Kidney (tissue), 14 donors: Measurements from ENCODE around the gene ARAP3. TPM values are rescaled to one million over a fixed set of nuclear protein-coding genes. Genes with fewer than 3 reads are reported as not detected.

Experiments used
- DNase-seq, 5 donors: peaks; one replicate each; pipeline ENCODE4 v3.0.0-alpha.2; 2013 to 2020
- FAIRE-seq: peaks from 2 replicates; lab custom pipeline; 2012; peaks lifted over from hg19 to GRCh38; lab: Jason Lieb, UNC
- H3K27ac ChIP-seq, 2 donors: one replicate each; pipeline ENCODE4 v1.7.0; 2013; ENCODE audit warnings: low read depth in 2 of 2, low read length in 2 of 2, inconsistent platforms in 1 of 2
- H3K27me3 ChIP-seq: one replicate; pipeline ENCODE4 v1.7.1; 2013; ENCODE audit warnings: low read length, inconsistent platforms; ENCODE audit not compliant: control insufficient read depth, insufficient read depth
- H3K36me3 ChIP-seq, 3 donors: one replicate each; pipeline versions ENCODE4 v1.7.0 to v1.7.1; 2013; ENCODE audit warnings: low read length in 3 of 3, control low read depth in 1 of 3, inconsistent platforms in 1 of 3; ENCODE audit not compliant: insufficient read depth in 3 of 3, control insufficient read depth in 2 of 3
- H3K4me1 ChIP-seq, 3 donors: one replicate each; pipeline versions ENCODE4 v1.7.0 to v1.7.1; 2013; ENCODE audit warnings: low read length in 3 of 3, inconsistent platforms in 1 of 3, low read depth in 1 of 3; ENCODE audit not compliant: control insufficient read depth in 2 of 3, insufficient read depth in 2 of 3
- H3K4me3 ChIP-seq, 3 donors: one replicate each; pipeline versions ENCODE4 v1.7.0 to v1.8.1; 2013; ENCODE audit warnings: low read length in 3 of 3, control low read depth in 1 of 3, inconsistent platforms in 1 of 3
- H3K9ac ChIP-seq, 3 donors: one replicate each; pipeline versions ENCODE4 v1.7.0 to v1.7.1; 2013; ENCODE audit warnings: low read length in 3 of 3, control low read depth in 1 of 3, inconsistent platforms in 1 of 3
- H3K9me3 ChIP-seq, 3 donors: one replicate each; pipeline versions ENCODE4 v1.7.0 to v1.7.1; 2013; ENCODE audit warnings: low read length in 3 of 3, control low read depth in 1 of 3, inconsistent platforms in 1 of 3; ENCODE audit not compliant: control insufficient read depth in 2 of 3, insufficient read depth in 1 of 3
- intact Hi-C: fragments of 100-400 bp; cut with DNase I; formaldehyde crosslinking; loops from one replicate; pipeline ENCODE4 v1.11.1; 2022
- polyA plus RNA-seq: library from polyadenylated mRNA; stranded (reverse); fragments of 350-450 nt; fragmentation: Illumina TruSeq; extraction: RNeasy Lipid Tissue Mini Kit (QIAGEN cat#74804); gene quantifications from one replicate; pipeline ENCODE4 v1.2.3, GENCODE V29; 2014; ENCODE audit warnings: low read depth, low replicate concordance; ENCODE audit not compliant: insufficient read depth
- total RNA-seq: library from RNA; stranded (reverse); fragmentation: NEBNext Ultra II Directional; extraction: Animal tissue kit (Norgen Biotek cat#: 25700); gene quantifications from one replicate; pipeline ENCODE4 v1.2.1, GENCODE V29; 2021
- TF ChIP-seq, protein P1 (sequence below): IDR thresholded peaks from 3 replicates; pipeline ENCODE4 v1.5.1; 2012; ENCODE audit warnings: mild to moderate bottlenecking, moderate library complexity, borderline replicate concordance; ENCODE audit not compliant: insufficient read depth; ENCODE audit errors: extremely low read depth
- donor health status: control.
- donor health status: control.
- donor health status: control.
- donor health status: control.
- donor health status: control.
- donor health status: DM: yes; HTN: yes; CAD: no.
- donor health status: Normal renal cell carcinoma (clear cell type).

Gene ARAP3
- total and polyA plus RNA-seq, 2 donors from 2014 or later, result 7.2 to 19.8 TPM

DNA sequence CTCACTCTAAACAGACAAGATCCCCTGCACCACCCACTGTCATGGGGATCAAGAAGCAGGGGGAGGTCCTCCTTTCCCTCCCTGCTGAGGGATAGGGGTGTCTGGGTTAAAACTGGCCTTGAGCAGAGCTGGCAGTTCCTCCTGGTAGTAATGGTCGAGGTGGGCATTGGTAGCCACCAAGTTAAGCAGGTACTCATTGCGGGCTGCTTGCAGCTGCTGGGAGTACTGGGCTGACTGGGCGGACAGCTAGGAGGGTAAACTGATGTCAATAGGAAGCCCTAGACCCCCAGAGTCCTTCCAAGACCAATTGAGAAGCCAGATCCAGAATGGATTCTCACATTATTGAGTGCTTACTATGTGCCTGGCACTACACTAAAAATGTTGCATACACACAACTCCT lies 34.2 kb downstream of the ARAP3 start:
- DNase-seq (no peak), FAIRE-seq (no peak)
- Histone ChIP-seq H3K36me3 (no peaks in the 10 kb centered on the region), H3K27me3 (no peaks in the 10 kb centered on the region), H3K27ac (no peak overlapping the region), H3K9me3 (no peaks in the 10 kb centered on the region), H3K9ac (no peak overlapping the region), H3K4me1 (peaks cover 0 to 4% (median 0%) of the 10 kb centered on the region in 3 donors), H3K4me3 (no peak overlapping the region)
- TF ChIP-seq, protein P1, sequence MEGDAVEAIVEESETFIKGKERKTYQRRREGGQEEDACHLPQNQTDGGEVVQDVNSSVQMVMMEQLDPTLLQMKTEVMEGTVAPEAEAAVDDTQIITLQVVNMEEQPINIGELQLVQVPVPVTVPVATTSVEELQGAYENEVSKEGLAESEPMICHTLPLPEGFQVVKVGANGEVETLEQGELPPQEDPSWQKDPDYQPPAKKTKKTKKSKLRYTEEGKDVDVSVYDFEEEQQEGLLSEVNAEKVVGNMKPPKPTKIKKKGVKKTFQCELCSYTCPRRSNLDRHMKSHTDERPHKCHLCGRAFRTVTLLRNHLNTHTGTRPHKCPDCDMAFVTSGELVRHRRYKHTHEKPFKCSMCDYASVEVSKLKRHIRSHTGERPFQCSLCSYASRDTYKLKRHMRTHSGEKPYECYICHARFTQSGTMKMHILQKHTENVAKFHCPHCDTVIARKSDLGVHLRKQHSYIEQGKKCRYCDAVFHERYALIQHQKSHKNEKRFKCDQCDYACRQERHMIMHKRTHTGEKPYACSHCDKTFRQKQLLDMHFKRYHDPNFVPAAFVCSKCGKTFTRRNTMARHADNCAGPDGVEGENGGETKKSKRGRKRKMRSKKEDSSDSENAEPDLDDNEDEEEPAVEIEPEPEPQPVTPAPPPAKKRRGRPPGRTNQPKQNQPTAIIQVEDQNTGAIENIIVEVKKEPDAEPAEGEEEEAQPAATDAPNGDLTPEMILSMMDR, result no peak
- intact Hi-C loops, result no loop called here

DNA sequence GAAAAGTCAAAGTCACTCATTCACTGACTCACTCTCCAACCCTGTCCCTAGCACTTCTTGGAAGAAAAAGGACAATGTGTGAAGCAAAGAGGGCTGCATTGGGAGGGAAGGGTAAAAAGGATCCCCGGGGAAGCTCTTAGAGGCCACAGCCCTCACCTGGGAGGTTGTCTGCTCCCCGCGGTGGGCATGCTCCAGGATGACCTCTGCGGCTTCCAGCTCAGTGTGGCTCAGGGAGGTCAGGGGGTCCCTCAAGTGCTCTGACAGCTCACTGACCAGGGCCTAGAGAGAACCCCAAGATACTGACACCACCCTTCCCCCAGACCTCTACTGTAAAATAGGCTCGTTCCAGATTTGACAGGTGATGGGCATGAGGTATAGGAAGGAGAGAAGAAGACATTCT lies 34.8 kb downstream of the ARAP3 start:
- intact Hi-C loops, result no loop called here
- Histone ChIP-seq H3K4me3 (no peak overlapping the region), H3K27ac (no peak overlapping the region), H3K4me1 (peaks cover 0 to 4% (median 0%) of the 10 kb centered on the region in 3 donors), H3K27me3 (no peaks in the 10 kb centered on the region), H3K9ac (no peak overlapping the region), H3K9me3 (no peaks in the 10 kb centered on the region), H3K36me3 (no peaks in the 10 kb centered on the region)
- FAIRE-seq, result no peak
- no peak for DNase-seq
- TF ChIP-seq, protein P1, result no peak

DNA sequence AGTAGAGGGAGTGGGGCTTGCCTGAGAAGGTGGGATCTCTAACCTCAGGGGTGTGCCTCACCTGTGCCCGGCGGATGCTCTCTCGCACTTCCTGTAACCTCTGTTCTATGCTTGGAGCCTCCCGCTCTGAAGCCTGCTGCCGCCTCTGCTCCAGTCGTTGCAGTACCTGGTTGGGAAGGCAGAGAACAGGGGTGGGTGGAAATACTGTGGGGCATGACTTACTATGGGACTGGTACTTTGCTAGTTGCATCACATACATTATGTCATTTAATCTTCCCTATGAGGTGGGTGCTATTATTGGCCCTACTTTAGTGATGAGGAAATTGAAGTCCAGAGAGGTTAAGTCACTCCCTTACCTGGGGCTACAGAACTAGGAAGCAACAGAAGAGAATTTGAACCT lies 36.0 kb downstream of the ARAP3 start:
- Histone ChIP-seq H3K27me3 (no peaks in the 10 kb centered on the region), H3K4me3 (no peak overlapping the region), H3K9ac (no peak overlapping the region), H3K4me1 (peaks cover 0 to 2% (median 0%) of the 10 kb centered on the region in 3 donors), H3K36me3 (no peaks in the 10 kb centered on the region), H3K9me3 (no peaks in the 10 kb centered on the region), H3K27ac (no peak overlapping the region)
- TF ChIP-seq, protein P1, result no peak
- FAIRE-seq (no peak), DNase-seq (no peak)
- intact Hi-C loops, result no loop called here

DNA sequence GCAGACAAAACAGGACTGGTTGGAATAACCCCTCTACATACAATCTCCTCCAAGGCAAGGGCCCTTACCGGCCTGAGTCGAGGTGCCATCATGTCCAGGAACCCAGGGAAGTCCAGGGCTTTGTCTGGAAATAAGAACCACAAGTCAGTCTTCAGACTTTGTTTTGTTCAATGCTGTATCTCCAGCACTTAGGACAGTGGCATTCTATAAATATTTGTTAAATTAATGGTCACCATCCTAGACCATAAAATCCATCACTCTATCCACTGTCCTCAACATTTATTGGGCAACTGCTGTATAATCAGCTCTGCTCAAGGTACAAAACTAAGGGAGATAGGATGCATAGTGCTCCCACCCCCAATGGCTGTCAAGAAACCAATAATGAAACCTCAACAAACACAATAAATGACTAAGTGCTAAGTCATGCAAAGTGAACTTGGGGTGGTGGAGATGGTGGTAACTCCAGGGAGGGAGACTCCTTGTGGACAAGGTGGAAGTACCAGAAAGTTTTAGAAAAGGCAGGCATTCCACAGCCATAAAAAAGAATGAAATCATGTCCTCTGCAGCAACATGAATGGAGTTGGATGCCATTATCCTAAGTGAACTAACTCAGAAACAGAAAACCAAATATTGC lies 40.3 kb downstream of the ARAP3 start:
- Histone ChIP-seq H3K4me3 (no peak overlapping the region), H3K9me3 (no peaks in the 10 kb centered on the region), H3K27me3 (peaks cover 8% of the 10 kb centered on the region), H3K27ac (no peak overlapping the region), H3K4me1 (peaks cover 0 to 2% (median 0%) of the 10 kb centered on the region in 3 donors), H3K36me3 (no peaks in the 10 kb centered on the region), H3K9ac (no peak overlapping the region)
- intact Hi-C loops, result no loop called here
- DNase-seq, result no peak
- TF ChIP-seq, protein P1, result no peak
- no peak for FAIRE-seq
